ENCODE measurements around the gene HERC5.

The HERC5 gene

GRCh38 chr4:88523325-88524129 lies 66.6 kb downstream of the HERC5 start, which contains the start of gene PYURF:
Gene PYURF (minus strand): TSS chr4:88523776. CDS start chr4:88523700, 76 bp downstream.
- peak; percentile 76 for DNase-seq

DNA sequence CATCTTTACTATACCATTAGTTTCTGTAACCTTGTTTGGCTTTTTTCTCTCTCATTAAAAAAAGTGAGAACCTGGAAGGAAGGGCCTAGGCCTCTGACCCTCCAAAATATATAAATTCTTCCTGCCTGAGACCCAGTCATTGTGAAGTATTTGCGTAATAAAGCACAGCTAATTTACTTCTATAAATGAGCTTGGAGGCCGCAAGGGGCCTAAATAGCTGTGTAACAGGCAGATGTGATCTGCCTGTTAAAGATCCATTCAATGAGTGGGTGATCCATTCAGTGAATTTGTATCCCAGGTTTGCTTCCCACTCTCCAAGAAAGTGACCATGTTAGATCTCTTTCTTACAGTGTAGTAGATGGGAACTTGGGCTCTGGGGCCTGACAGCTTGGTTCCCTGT lies 67.3 kb downstream of the HERC5 start:
- no peak for DNase-seq

DNA sequence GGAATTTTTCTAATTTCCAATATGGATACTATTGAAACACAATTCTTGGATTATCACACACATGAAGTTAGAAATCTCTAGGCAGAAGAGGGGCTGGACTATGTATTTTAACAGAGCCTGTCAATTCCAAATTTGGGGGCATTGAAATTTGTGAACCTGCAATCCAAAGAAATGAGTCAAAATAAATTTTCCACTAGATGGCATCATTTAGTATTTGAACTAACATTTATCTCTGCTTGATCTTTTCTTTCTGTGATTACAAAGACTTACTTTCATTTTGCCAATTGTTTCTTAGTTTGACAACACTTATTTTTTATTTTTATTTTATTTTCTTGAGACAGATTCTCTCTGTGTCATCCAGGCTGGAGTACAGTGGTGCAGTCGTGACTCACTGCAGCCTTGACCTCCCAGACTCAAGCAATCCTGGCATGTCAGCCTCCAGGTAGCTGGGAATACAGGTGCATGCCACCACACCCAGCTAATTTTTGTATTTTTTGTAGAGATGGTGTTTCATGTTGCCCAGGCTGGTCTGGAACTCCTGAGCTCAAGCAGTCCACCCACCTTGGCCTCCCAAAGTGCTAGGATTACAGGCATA lies 69.4 kb downstream of the HERC5 start:
- DNase-seq: no peak

DNA sequence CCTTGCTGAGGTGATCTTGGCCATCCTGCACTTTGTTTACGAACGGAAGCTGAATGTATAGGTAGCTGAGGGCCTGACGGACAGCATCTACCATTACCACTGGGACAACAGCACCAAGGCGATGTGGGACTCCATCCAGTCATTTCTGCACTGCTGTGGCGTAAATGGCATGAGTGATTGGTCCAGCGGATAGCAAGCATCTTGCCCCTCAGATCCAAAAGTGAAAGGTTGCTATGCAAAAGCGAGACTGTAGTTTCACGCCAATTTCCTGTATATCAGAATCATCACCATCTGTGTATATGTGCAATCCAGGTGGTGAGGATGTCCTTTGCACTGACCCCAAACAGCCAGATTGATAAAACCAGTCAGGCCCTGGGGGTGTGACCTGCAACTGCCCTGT lies 70.9 kb downstream of the HERC5 start:
- no peak for DNase-seq

DNA sequence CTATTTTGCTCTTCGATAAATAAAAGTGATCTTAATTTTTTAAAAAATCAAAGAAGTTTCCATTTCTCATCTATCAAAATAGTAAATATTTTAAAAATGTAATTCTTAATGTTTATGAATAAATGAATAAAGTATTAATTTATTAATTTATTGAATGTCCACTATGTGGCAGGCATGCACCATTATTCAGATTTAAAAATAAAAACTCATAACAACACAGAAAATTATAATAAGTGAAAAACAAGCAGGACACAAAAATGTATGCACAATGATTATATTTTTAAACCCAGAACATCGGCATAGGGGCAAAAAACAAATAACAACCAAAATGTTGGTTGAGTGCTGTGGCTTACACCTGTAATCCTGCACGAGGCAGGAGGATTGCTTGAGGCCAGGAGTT lies 71.9 kb downstream of the HERC5 start:
- no peak for DNase-seq

DNA sequence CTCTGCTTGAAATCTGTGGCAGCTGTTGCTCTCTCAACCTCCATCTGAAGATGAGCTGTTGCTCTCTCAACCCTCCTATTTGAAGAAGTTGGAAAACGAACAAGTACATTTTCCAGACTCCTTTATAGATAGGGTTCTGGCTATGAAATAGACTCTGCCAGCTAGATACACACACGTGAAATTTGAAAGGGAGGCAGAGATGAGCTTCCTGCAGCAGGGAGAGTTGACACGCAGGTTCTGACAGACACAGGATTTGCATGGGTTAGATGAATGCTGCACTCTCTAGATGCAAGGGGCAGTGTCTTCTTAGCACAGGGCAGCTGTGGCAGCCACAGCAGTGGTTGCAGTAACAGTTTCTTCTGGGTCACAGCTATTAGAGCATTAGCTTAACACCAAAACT lies 74.6 kb downstream of the HERC5 start:
- DNase-seq: no peak

- no peak for DNase-seq
These were observed 76.3 kb downstream of the HERC5 start for GRCh38 chr4:88533088-88533790.

DNA sequence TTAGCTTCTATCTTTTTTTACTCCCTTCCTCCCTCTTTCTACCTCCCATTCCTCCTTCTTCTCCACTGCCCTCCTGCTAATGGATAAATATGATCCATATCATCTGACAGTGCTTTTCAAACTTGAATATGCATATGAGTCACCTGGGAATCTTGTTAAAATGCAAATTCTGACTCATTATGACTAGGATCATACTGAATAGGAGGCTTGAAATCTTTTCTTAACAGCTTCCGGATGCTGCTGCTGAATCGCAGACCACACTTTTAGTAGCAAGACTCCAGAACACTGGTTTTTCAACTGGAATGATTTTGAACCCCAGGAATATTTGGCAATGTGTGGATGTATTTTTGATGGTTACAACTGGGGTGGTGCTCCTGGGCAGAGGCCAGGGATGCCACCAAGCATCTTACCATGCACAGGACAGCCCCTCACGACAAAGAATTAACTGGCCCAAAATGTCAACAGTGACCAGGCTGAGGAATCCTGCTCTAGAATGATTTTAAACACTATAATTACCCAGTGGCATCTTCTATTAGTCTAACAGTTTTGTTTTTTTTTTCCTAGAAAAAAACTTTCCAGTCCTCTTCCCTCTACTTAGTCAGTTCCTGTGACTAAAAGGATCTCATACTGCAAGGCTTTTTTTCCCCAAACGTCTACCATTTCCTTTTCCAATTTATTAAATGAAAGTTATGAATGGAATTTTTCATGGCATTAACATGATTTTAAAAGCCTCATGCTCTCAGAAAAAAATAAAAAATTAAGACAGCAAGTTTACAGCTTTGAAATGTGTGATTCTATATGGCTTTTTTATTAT lies 77.2 kb downstream of the HERC5 start:
- DNase-seq: no peak

- DNase-seq: no peak
These were observed 78.3 kb downstream of the HERC5 start for GRCh38 chr4:88535090-88535755.

DNA sequence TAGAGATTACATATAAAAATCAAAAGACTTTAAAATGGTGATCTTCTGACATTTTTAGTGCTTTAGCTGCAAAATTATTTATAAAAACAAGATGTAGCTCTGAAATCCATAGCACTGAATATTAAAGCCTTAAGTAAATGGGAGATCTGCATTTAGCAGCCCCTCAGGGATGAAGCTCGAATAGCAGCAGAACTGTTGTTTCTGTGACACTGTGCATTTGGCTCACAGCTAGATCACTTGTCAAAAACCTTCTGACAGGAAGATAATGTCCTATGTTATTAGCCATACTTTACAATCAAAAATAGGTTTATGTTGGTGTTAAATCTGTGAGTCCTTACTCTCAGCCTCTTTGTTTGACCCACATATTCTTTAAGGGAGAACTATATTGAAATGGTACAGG lies 80.8 kb downstream of the HERC5 start:
- no peak for DNase-seq

DNA sequence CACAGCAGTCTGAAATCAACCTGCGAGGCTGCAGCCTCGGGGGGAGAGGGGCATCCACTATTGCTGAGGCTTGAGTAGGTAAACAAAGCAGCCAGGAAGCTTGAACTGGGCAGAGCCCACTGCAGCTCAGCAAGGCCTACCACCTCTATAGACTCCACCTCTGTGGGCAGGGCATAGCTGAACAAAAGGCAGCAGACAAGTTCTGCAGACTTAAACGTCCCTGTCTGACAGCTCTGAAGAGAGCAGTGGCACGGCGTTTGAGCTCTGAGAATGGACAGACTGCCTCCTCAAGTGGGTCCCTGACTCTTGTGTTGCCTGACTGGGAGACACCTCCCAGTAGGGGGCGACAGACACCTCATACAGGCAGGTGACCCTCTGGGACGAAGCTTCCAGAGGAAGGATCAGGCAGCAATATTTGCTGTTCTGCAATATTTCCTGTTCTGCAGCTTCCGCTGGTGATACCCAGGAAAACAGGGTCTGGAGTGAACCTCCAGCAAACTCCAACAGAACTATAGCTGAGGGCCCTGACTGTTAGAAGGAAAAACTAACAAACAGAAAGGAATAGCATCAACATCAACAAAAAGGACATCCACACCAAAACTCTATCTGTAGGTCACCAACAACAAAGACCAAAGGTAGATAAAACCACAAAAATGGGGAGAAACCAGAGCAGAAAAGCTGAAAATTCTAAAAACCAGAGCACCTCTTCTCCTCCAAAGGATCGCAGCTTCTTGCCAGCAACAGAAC lies 82.6 kb downstream of the HERC5 start:
- peak; percentile 68 for DNase-seq

- no peak for DNase-seq
These were observed 92.9 kb downstream of the HERC5 start for GRCh38 chr4:88549815-88550214.

Measured in CD4-positive, alpha-beta T cell treated with Interferon gamma for 1 hour (primary cell).